CD4-positive, alpha-beta T cell (primary cell): ENCODE measurements around the gene CCL28. TPM values are rescaled to one million over a fixed set of nuclear protein-coding genes. Genes with fewer than 3 reads are reported as not detected.
"Not testable (repeated sequence)": the region's sequence is repeated elsewhere in the genome, so short reads cannot be mapped to it uniquely, and the experiment has no call there.

Experiments used
- ATAC-seq: fragments of 200-7000 bp; cut with Tn5 transposase; one replicate; pipeline ENCODE4 v1.10.0; 2022; ENCODE audit warnings: mild to moderate bottlenecking; ENCODE audit not compliant: poor library complexity
- CTCF ChIA-PET: fragments of 350-600 bp; sonication (Branson Sonifier 250); formaldehyde crosslinking; loops from one replicate; lab custom pipeline; 2021; ENCODE audit warnings: antibody characterized with exemption, inconsistent platforms; lab: Charles Lee
- POLR2A ChIA-PET: fragments of 350-600 bp; sonication (Branson Sonifier 250); formaldehyde crosslinking; loops from one replicate; lab custom pipeline; 2021; ENCODE audit warnings: antibody characterized with exemption, inconsistent platforms; lab: Charles Lee
- DNase-seq, 14 experiments: peaks; one replicate each; pipeline ENCODE4 v3.0.0-alpha.2; 2013 to 2020; ENCODE audit warnings: mixed read lengths in 2 of 14
- H3K27ac ChIP-seq, 2 donors: one replicate each; pipeline versions ENCODE4 v1.5.1 to v1.7.0; 2013; ENCODE audit warnings: low read length in 2 of 2, low read depth in 1 of 2, mild to moderate bottlenecking in 1 of 2
- H3K27me3 ChIP-seq, 2 experiments: 1 replicate in 1 of 2; 2 replicates in 1 of 2; pipeline versions ENCODE4 v1.6.1 to v1.7.0; 2013; ENCODE audit warnings: low read length in 2 of 2, control low read depth in 1 of 2, mild to moderate bottlenecking in 1 of 2, moderate library complexity in 1 of 2; ENCODE audit not compliant: insufficient read depth in 2 of 2, control insufficient read depth in 1 of 2
- H3K36me3 ChIP-seq: one replicate; pipeline ENCODE4 v1.6.1; 2013; ENCODE audit warnings: low read length, control low read depth; ENCODE audit not compliant: insufficient read depth
- H3K4me1 ChIP-seq: one replicate; pipeline ENCODE4 v1.6.1; 2013; ENCODE audit warnings: low read length, control low read depth; ENCODE audit not compliant: insufficient read depth
- H3K4me3 ChIP-seq: one replicate; pipeline ENCODE4 v1.5.1; 2013; ENCODE audit warnings: mild to moderate bottlenecking, low read length, moderate library complexity
- H3K9me3 ChIP-seq, 2 experiments: 1 replicate in 1 of 2; 2 replicates in 1 of 2; pipeline versions ENCODE4 v1.6.1 to v1.7.0; 2013; ENCODE audit warnings: low read length in 2 of 2, mild to moderate bottlenecking in 2 of 2, control low read depth in 1 of 2, moderate library complexity in 1 of 2; ENCODE audit not compliant: control insufficient read depth in 1 of 2, insufficient read depth in 1 of 2
- H3K27ac Mint-ChIP-seq: one replicate; pipeline ENCODE4 v1.8.0; 2020; ENCODE audit warnings: mixed read lengths
- H3K27me3 Mint-ChIP-seq: one replicate; pipeline ENCODE4 v1.8.0; 2021; ENCODE audit warnings: mixed read lengths
- H3K36me3 Mint-ChIP-seq: one replicate; pipeline ENCODE4 v1.8.0; 2021; ENCODE audit warnings: low read depth, mixed read lengths
- H3K4me1 Mint-ChIP-seq: one replicate; pipeline ENCODE4 v1.8.0; 2021; ENCODE audit warnings: low read depth, mixed read lengths
- H3K4me3 Mint-ChIP-seq: one replicate; pipeline ENCODE4 v1.8.0; 2020; ENCODE audit warnings: mild to moderate bottlenecking, mixed read lengths
- H3K9me3 Mint-ChIP-seq: one replicate; pipeline ENCODE4 v1.8.0; 2020; ENCODE audit warnings: mixed read lengths
- intact Hi-C, 2 experiments: fragments of 100-400 bp; cut with DNase I in 1 of 2; cut with micrococcal nuclease in 1 of 2; formaldehyde crosslinking; loops; one replicate each; pipeline versions ENCODE4 v1.15.1 to v1.9.0; 2023 to 2025; cut with DNase I, micrococcal nuclease
- total RNA-seq, 174 experiments: library from RNA in 2 of 174; stranded (reverse) in 2 of 174; gene quantifications; one replicate each; pipeline ENCODE4 v1.2.3 and lab custom pipeline; 2021 to 2026
- TF ChIP-seq, protein P1 (sequence below): fragments of 200-600 bp; IDR thresholded peaks from one replicate; pipeline ENCODE4 v1.8.0; 2022; ENCODE audit warnings: antibody characterized with exemption, mild to moderate bottlenecking

Gene CCL28
- total RNA-seq, 2 experiments from 2014 or later: 20.6 to 20.9 TPM

DNA sequence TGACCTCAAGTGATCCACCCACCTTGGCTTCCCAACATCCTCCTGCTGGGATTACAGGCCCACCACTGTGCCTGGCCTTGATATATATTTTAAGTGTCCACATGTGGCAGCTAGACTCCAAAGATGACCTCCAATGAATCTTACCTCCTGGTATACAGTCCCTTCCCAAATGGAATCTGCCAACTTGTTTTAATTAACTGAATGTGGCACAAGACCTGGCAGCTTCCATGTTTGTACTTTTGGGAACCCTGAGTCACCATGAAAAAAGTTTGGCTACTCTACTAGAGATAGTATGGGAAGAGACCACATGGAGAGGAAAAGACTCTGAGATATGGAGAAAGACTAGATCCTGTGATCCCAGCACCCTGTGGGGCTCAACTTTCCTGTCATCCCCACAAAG lies 42.5 kb downstream of the CCL28 start:
- intact Hi-C loops: no loop called here
- Mint-ChIP-seq H3K36me3 (peaks cover 44% of the 10 kb centered on the region), H3K27ac (no peak overlapping the region), H3K4me1 (no peaks in the 10 kb centered on the region), H3K27me3 (no peaks in the 10 kb centered on the region), H3K4me3 (no peak overlapping the region), H3K9me3 (peaks cover 13% of the 10 kb centered on the region)
- Histone ChIP-seq H3K27ac (no peak overlapping the region), H3K36me3 (no peaks in the 10 kb centered on the region), H3K4me1 (no peaks in the 10 kb centered on the region), H3K9me3 (peaks cover 0 to 21% of the 10 kb centered on the region in 2 experiments), H3K4me3 (no peak overlapping the region), H3K27me3 (no peaks in the 10 kb centered on the region)
- POLR2A ChIA-PET: no interaction called here
- TF ChIP-seq, protein P1, sequence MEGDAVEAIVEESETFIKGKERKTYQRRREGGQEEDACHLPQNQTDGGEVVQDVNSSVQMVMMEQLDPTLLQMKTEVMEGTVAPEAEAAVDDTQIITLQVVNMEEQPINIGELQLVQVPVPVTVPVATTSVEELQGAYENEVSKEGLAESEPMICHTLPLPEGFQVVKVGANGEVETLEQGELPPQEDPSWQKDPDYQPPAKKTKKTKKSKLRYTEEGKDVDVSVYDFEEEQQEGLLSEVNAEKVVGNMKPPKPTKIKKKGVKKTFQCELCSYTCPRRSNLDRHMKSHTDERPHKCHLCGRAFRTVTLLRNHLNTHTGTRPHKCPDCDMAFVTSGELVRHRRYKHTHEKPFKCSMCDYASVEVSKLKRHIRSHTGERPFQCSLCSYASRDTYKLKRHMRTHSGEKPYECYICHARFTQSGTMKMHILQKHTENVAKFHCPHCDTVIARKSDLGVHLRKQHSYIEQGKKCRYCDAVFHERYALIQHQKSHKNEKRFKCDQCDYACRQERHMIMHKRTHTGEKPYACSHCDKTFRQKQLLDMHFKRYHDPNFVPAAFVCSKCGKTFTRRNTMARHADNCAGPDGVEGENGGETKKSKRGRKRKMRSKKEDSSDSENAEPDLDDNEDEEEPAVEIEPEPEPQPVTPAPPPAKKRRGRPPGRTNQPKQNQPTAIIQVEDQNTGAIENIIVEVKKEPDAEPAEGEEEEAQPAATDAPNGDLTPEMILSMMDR: no peak
- CTCF ChIA-PET: no interaction called here
- ATAC-seq (no peak), DNase-seq (no peak)

DNA sequence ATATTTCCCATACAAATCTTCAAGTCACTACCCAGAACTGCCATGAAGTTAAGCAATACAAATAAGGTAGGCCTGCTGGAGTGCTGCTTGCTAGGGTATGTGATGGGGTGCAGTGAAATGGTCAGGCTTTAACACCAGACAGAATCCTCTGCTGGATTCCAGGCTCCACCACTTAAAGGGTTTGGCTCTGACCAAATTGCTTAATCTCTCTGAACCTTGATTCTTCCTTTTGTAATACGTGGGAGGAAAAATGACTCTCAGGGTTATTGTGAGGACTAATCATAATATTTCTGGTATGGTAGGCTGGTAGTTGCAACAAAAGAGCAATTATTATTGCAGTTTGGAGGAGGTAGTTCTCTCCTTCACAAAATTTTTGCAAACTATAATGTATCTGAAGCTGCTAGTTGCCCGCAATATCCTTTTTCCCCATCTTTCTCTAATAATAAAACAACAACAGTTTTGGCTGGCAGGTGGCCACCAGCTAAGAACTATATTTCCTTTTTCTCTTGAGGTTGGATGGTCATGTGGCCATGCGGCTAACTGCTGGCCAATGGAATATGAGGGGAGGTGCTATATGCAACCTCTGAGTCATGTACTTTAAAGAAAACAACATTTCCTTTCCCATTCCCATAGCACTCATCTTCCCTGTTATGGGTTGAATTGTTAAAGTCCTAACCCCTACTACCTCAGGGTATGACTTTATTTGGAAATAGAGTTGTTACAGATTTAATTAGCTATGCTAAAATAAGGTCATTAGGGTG lies 44.1 kb downstream of the CCL28 start:
- H3K4me1 Mint-ChIP-seq: no peaks in the 10 kb centered on the region
- H3K4me3 Mint-ChIP-seq: no peak overlapping the region
- H3K27ac ChIP-seq: no peak overlapping the region
- peaks cover 13% of the 10 kb centered on the region for H3K9me3 Mint-ChIP-seq
- H3K4me1 ChIP-seq: no peaks in the 10 kb centered on the region
- TF ChIP-seq, protein P1: no peak
- H3K27ac Mint-ChIP-seq: no peak overlapping the region
- ChIA-PET CTCF (no interaction called here), POLR2A (no interaction called here)
- H3K36me3 ChIP-seq: no peaks in the 10 kb centered on the region
- ATAC-seq (no peak), DNase-seq (no peak)
- H3K9me3 ChIP-seq: peaks cover 0 to 21% of the 10 kb centered on the region in 2 experiments
- H3K36me3 Mint-ChIP-seq: peaks cover 32% of the 10 kb centered on the region
- H3K27me3 Mint-ChIP-seq: no peaks in the 10 kb centered on the region
- H3K27me3 ChIP-seq: no peaks in the 10 kb centered on the region
- H3K4me3 ChIP-seq: no peak overlapping the region
- intact Hi-C loops: no loop called here

DNA sequence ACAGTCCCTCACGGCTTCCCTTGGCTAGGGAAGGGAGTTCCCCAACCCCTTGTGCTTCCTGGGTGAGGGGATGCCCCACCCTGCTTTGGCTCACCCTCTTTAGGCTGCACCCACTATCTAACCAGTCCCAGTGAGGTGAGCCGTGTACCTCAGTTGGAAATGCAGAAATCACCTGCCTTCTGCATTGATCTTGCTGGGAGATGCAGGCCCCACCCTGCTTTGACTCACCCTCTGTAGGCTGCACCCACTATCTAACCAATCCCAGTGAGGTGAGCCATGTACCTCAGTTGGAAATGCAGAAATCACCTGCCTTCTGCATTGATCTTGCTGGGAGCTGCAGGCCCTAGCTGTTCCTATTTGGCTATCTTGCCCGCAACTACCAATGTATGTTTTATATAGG lies 44.7 kb downstream of the CCL28 start:
- DNase-seq: no peak
- Mint-ChIP-seq H3K9me3 (peaks cover 13% of the 10 kb centered on the region), H3K4me1 (no peaks in the 10 kb centered on the region), H3K36me3 (peaks cover 32% of the 10 kb centered on the region), H3K27me3 (no peaks in the 10 kb centered on the region), H3K27ac (no peak overlapping the region), H3K4me3 (no peak overlapping the region)
- TF ChIP-seq, protein P1: no peak
- Histone ChIP-seq H3K36me3 (no peaks in the 10 kb centered on the region), H3K9me3 (peaks cover 0 to 21% of the 10 kb centered on the region in 2 experiments), H3K27ac (no peak overlapping the region), H3K27me3 (no peaks in the 10 kb centered on the region), H3K4me3 (no peak overlapping the region), H3K4me1 (no peaks in the 10 kb centered on the region)
- intact Hi-C loops: no loop called here
- ATAC-seq: no peak
- ChIA-PET POLR2A (no interaction called here), CTCF (no interaction called here)

DNA sequence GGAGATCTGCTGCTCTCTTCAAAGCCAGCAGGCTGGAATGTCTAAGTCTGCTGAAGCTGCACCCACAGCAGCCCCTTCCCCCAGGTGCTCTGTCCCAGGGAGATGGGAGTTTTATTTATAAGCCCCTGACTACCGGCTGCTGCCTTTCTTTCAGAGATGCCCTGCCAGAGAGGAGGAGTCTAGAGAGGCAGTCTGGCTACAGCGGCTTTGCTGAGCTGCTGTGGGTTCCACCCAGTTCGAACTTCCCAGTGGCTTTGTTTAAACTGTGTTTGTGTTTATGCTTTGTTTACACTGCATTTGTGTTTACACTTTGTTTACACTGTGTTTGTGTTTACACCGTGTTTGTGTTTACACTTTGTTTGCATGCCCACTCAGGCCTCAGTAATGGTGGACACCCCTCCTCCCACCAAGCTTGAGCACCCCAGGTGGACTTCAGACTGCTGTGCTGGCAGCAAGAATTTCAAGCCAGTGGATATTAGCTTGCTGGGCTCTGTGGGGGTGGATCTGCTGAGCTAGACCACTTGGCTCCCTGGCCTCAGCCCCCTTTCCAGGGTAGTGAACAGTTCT lies 45.4 kb downstream of the CCL28 start:
- H3K36me3 ChIP-seq, H3K9me3 Mint-ChIP-seq, H3K4me3 Mint-ChIP-seq, H3K27ac ChIP-seq, ATAC-seq, POLR2A ChIA-PET, H3K4me1 Mint-ChIP-seq, DNase-seq, H3K4me3 ChIP-seq, H3K27me3 ChIP-seq, CTCF ChIA-PET, H3K27ac Mint-ChIP-seq, intact Hi-C loops, H3K4me1 ChIP-seq, H3K27me3 Mint-ChIP-seq: not testable (repeated sequence)
- H3K9me3 ChIP-seq: peaks cover 0 to 21% of the 10 kb centered on the region in 2 experiments
- H3K36me3 Mint-ChIP-seq: peaks cover 28% of the 10 kb centered on the region

DNA sequence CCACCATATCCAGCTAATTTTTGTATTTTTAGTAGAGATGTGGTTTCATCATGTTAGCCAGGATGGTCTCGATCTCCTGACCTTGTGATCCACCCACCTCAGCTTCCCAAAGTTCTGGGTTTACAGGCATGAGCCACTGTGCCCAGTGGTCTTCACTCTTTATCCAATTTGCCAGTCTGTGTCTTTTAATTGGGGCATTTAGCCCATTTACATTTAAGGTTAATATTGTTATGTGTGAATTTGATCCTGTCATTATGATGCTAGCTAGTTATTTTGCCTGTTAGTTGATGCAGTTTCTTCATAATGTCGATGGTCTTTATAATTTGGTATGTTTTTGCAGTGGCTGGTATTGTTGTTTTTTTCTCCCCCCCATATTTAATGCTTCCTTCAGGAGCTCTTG lies 47.0 kb downstream of the CCL28 start:
- peaks cover 4 to 21% of the 10 kb centered on the region in 2 experiments for H3K9me3 ChIP-seq
- Mint-ChIP-seq H3K36me3 (peaks cover 25% of the 10 kb centered on the region), H3K9me3 (peaks cover 12% of the 10 kb centered on the region)
- POLR2A ChIA-PET, H3K27ac ChIP-seq, H3K36me3 ChIP-seq, H3K27me3 ChIP-seq, intact Hi-C loops, CTCF ChIA-PET, H3K27me3 Mint-ChIP-seq, H3K27ac Mint-ChIP-seq, DNase-seq, ATAC-seq, H3K4me3 Mint-ChIP-seq, H3K4me1 Mint-ChIP-seq, H3K4me3 ChIP-seq, H3K4me1 ChIP-seq: not testable (repeated sequence)
